ENCODE results near the gene WDR20.

Gene WDR20

DNA sequence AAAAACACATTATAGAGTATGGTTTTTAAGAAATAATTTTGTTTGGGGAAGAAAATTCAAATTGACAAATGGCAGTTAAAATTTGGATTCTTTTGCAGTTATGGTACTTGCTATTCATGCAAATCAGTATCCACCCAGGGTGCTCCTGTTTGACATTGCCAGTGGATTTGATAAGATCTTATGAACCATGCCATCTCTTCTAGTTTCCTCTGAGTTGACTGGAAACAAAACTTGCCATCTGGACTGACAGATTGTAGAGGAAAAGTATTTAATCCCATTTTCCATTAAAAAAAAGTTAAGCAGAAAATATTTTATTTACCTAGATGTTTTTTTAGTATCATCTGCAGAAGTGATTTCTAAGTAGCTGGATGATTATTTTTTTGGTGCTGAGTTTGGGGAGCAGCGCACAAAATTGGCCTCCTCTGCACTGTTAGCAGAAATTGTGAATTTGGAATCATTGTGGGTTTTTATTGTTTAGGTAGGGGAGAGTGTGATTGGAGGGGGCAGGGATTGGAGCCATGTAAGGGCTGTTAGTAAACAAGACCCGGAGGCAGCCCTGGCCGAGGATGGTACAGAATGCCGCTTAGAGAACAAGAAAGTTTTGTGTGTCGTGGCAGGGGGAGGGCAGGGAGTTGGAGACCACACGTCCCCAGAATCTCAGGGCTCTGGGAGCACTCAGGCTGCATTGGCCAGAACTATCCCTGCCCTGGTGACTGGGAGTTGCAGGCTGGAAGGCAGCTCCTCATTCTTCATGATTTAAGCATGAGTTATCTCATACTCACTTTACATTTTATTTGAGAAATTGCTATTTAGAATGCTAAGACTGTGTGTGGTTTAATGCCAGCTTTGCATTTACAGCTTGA, 56.6 kb downstream of the WDR20 start:
- DNase-seq (ENCODE audit: low read depth in 4 of 4, low spot score in 1 of 4) = no peak

GRCh38 chr14:102196902-102197230, 57.2 kb downstream of the WDR20 start:
- no peak for DNase-seq (ENCODE audit: low read depth in 4 of 4, low spot score in 1 of 4)

DNA sequence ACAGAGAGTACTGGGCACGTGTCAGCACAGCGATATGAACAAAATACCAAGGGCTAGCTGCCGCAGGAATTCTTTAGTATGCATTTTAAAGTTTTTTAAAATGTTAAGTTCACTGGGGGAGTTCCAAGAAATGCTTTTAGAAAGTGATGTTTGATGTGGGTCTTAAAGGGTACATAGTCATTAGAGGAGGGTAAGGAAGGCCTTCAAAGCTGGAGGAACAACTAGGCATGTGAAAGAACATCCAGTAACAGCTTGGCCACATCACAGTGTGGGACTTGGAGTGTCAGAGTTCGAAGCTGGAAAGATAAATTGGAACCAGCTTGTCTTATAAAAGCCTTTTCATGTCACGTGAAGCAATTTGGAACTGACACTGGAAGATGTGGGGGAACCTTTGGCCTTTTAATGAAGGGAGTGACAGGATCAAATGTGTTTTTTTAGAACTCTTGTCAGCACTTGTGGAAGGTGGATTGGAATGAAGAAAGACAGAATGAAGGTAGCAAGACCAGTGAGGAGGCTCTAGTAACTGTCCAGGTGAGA, 57.7 kb downstream of the WDR20 start:
- no peak for DNase-seq (ENCODE audit: low read depth in 4 of 4, low spot score in 1 of 4)

DNA sequence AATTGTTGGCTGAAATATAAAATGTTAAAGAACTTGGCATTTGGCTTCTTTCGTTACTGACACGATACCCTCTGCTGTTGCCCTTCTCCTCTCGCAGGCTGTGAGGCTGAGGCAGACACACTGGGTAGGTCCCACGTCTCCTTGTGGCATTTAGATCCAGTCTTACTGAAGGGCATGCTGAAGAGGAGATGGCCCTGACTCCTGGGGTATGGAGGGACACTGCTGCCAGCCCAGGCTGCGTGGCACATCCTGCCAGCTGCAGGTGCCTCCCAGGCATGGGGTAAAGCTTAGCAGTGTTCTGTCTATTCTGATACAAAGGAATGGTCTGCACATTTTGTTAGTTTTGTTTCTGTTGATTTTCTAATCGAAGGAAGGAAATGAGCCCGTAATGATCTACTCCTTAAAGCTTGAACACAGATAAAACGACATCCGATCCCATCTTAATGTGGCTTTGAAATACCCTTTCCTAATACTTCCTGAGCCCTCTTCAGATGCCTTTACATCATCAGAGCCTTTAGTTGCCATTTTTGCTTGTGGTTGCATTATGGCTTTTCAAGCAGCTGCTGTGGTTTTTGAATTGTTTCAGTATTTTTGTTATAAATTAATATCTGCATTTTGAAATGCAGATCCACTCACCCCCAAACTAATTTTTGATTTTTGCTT, 61.1 kb downstream of the WDR20 start:
- DNase-seq (ENCODE audit: low read depth in 4 of 4, low spot score in 1 of 4) = no peak

DNA sequence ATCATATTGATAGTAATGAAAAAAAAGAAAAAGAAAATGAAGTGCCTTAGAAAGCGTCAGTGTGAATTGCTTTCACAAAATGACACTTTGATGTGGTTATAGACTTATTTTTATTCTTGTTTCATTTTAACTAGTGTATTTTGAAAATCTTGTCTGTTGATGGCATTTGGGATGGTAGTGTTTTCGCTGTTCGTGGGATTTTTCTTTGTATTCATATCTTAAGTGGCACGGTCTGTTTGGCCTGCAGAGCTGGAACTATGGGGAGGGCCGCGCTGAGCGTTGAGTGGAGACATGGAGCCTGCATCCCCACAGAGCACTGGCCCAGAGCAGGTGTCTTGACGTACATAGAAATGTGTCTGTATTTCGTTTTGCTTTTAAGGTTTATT, 61.6 kb downstream of the WDR20 start:
- no peak for DNase-seq (ENCODE audit: low read depth in 4 of 4, low spot score in 1 of 4)

DNA sequence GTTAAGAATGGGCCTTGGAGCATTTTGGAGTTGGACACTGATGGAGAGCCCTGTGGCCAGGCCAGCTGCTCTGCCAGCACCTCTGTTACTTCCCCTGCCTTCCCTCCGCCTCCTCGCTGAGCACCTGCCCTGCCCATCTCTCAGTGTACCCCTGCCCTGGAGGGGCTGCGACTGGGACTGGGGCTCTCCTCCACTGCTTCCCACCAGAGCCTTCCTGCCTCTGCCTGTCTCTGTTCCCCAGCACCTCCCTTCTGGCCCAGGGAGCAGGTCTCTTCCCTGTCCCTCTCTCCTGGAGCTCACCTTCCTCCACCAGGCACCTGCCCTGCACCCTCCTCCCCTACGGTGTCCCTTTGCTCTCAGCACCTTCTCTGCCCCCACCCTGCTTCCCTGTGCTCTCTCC, 62.1 kb downstream of the WDR20 start:
- DNase-seq (ENCODE audit: low read depth in 4 of 4, low spot score in 1 of 4) = no peak

DNA sequence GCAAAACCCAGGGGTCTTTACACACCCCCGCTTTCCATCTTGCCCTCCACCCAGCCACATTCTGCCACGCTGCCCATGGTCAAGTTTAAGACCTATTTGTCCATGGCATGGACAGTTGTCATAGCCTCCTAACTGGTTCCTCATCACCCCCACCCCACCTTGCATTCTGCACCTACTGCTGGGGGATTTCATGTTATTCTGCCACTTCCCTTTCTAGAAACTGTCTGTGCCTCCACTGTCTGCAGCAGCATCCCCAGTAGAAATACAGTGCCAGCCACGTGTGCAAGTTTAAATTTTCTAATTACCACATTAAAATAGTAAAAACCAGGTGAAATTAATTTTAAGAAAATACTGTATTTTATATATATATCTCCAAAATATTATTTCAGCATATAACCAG, 63.2 kb downstream of the WDR20 start:
- DNase-seq (ENCODE audit: low read depth in 4 of 4, low spot score in 1 of 4) = no peak

- no peak for DNase-seq (ENCODE audit: low read depth in 4 of 4, low spot score in 1 of 4)
Measured at GRCh38 chr14:102203382-102203781, 63.7 kb downstream of the WDR20 start.

DNA sequence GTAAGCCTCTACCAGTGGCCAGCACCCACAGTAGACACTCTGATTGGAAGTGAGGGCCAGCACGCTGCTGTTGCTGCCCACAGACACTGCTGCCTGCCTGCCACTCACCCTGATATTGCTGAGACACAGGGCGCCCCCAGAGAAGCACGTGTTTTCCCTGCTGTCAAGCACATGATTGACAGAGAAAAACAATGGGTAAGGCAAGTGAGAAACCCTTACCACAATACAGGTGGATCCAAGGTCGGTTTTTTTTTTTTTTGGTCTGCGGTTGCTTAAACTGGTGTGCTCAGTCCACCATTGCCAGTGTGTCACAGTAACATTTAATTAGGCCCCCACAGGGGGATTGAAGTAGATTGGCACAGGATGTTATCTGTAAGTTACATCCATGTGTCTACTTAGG, 65.9 kb downstream of the WDR20 start:
- no peak for DNase-seq (ENCODE audit: low read depth in 4 of 4, low spot score in 1 of 4)

- no peak for DNase-seq (ENCODE audit: low read depth in 4 of 4, low spot score in 1 of 4)
Measured at GRCh38 chr14:102206918-102207317, 67.2 kb downstream of the WDR20 start.

DNA sequence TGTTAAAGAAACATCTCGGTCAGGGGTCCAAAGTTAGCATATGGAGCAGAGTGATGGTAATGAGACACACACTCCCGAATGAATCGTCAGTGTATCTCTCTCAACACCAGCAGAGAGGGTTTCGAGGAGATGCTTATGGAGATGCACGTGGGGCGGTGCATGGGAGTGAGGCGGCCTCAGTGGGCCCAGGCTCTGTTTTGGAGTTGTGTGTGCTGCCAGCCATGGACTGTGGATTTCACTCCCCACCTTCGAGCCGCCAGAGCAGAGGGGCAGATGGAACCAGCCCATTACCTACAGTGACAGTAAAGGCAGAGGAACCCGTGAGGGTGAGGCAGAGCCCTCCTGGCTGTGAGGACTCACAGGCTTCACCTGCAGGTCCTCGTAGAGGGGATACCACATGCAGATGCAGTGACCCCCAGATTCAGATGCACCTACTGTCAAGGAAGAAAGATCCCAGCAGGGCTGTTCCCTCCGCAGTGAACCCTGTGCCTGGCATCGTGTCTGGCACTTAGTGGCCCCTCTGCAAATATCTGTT, 68.2 kb downstream of the WDR20 start:
- no peak for DNase-seq (ENCODE audit: low read depth in 4 of 4, low spot score in 1 of 4)

- DNase-seq (ENCODE audit: low read depth in 4 of 4, low spot score in 1 of 4) = no peak
Measured at GRCh38 chr14:102208741-102209140, 69.0 kb downstream of the WDR20 start.

DNA sequence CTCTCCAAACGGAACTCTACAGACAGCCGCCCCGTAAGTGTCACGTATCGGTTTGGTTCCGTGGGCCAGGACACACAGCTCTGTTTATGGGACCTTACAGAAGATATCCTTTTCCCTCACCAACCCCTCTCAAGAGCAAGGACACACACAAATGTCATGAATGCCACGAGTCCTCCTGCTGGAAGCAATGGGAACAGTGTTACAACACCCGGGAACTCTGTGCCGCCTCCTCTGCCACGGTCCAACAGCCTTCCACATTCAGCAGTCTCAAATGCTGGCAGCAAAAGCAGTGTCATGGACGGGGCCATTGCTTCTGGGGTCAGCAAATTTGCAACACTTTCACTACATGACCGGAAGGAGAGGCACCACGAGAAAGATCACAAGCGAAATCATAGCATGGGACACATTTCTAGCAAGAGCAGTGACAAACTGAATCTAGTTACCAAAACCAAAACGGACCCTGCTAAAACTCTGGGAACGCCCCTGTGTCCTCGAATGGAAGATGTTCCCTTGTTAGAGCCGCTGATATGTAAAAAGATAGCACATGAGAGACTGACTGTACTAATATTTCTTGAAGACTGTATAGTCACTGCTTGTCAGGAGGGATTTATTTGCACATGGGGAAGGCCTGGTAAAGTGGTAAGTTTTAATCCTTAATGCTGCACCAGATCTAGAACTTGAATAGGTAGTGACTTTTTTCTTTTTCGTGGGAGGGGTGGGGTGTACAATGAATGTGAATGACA, 69.7 kb downstream of the WDR20 start:
- no peak for DNase-seq (ENCODE audit: low read depth in 4 of 4, low spot score in 1 of 4)

DNA sequence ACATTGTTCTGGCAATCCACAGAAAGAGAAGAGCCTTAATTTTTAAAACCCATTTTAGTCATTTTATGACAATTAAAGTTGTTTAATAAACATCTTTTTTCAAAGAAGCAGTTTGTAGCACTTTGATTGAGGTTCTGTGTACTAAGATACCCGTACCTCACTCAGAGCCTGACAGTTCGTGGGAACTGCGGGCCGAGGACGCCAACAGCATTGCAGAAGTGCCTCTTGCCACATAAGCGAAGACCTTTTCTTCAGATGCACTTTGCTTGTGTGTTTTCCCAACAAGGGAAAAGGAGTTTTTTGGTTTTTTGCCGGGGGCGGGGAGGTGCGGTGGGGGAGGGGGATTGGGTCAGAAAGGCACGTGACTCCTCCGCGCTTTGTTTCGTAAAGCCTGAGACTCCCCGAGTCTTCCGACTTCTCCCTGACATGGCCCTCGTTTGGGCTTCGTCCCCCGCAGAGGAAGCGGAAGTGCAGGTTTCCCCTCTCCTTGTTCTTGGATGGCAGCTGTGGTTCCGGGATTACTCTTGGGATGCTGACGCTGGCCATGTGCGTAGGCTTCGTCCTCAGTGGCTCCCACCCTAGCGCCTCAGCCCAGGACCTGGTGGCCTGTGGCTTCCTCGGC, 70.8 kb downstream of the WDR20 start:
- DNase-seq (ENCODE audit: low read depth in 4 of 4, low spot score in 1 of 4) = no peak

DNA sequence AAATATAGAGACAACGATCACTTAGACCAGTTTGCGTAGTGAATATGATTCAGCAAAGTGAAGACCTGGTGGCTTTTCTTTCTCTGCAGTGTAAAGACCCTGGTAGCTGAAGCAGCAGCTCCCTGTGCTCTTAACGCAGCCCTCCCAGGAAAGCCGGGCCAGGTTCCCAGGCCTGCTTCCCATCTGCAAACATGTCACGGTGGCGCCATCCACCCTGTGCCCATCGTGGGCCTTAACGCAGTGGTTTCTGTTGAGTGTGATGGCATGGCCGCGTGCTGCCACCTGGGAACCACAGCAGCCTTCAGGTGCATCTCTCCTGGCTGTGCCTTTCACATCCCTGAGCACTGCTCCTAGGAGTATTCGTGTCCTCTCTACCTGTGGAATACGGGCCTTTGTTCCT, 71.5 kb downstream of the WDR20 start:
- no peak for DNase-seq (ENCODE audit: low read depth in 4 of 4, low spot score in 1 of 4)

DNA sequence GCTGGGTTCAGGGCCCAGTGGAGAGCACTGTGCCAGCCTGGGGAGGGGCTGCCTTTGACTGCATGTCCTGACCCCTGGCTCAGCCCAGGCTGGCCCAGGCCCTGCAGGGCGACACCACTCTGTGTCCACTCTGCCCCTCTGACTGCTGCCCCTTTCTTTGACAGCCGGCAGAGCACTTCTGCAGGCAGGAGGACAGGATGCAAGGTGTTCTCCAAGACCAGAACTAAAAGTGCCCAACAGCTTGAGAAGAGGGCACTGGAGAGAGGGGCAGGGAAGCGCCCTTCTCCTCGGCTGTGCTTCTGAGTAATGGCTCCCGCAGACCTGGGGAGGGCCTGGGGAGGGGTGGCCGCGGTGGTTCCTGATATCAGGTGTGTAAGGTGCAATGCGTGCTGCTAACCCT, 72.7 kb downstream of the WDR20 start:
- DNase-seq (ENCODE audit: low read depth in 4 of 4, low spot score in 1 of 4) = no peak

DNA sequence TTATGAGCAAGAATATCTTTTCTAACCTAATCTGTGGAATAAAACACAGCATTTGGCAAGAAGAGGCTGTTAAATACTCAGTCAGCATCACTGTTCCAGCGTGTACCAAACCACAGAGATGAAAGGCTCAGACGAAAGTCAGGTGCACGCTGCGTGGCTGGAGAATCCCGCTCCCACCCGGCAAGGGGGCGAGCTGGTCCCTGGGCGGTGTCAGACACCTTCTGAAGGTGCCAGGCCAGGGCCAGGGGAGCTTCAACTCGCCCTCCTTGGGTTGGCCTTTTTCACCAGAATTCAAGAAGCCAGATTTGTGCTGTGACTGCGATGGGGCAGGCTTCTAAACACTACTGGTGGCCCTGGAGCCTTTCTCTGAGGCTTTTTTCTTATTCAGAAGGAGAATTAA, 73.1 kb downstream of the WDR20 start:
- DNase-seq (ENCODE audit: low read depth in 4 of 4, low spot score in 1 of 4) = no peak

DNA sequence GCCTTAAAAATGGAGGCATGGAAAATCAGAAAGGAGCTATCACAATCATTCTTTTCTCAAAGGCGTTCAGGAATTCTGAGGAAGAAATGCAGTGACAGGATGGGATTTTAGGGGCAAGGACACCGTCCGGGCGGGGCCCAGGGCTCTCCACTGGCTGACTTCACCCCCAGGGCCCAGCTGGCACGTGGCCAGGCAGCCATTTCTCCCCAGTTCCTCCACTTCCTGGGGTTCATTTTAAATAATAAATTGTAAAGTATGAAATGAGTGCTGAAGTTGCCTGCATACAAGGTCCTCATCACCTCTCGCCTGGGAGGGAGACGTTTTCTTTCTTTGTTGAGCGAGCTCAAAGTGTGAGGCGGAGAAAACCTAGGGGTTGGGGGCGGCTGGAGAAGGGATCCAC, 73.8 kb downstream of the WDR20 start:
- DNase-seq (ENCODE audit: low read depth in 4 of 4, low spot score in 1 of 4) = no peak

DNA sequence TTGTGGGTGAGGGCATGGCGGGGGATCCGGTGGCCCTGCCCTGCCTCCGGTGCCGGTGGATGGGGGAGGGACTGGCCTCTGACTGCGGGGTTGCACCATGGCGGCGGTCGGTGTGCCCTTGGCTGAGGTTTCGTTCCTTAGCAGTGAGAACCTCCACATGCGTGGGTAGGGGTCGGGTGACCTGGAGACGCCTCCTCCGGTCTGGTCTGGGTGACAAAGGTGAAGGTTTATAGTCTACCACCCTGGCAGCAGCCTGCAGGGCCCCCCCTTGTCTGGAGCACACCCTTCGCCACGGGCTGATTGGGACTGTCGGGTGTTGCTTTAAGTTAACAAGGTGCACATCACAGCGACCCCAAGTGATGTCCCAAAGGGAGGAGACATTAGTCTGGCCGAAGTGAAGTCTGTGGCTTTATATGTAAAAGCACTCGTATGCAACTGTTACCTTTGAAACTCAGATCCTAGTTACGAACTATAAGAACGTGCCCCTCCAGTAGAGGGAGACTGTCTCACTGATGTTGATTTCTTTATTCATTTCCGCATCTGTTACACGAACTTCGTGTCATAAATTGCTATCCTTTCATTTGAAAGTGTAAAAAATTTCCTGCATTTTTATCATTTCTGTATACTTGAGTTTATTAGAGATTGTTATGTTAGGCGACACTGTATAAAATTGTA, 74.4 kb downstream of the WDR20 start:
- DNase-seq (ENCODE audit: low read depth in 4 of 4, low spot score in 1 of 4) = no peak

DNA sequence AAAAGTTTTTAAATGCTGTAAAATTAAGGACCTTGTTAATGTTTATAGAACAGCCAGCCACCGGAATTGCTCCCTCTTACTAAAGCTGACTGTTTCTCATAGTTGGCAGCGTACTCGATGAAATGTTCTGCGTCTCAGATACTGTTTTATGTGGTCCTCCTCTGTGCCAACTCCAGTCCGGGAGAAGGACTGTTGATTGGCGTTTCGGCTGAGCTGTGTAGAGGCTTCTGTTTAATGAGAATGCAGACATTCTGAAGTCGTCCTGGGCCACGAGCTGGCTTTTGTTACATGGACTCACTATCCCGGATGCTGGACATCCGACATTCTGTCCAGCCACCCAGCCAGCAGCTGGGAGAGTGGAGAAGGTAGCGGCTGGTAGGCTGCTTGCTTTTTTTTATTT, 75.4 kb downstream of the WDR20 start:
- no peak for DNase-seq (ENCODE audit: low read depth in 4 of 4, low spot score in 1 of 4)
